Measurements from ENCODE around the gene USP22.

- TF ChIP-seq CTCF (IDR thresholded peaks at IDR 0.05; ENCODE audit: insufficient read depth, low read length): no peak
- no peak for TF ChIP-seq POLR2AphosphoS5 (IDR thresholded peaks at IDR 0.05; ENCODE audit: low read depth)
- no peak for TF ChIP-seq REST (IDR thresholded peaks at IDR 0.05; ENCODE audit: insufficient replicate concordance, low read depth)
These were observed 41.5 kb downstream of the USP22 start for GRCh38 chr17:21001111-21001812.
